Astrocyte of the cerebellum (primary cell): Measurements from ENCODE around the gene MED26.

ENCODE experiments used
- DNase-seq: peaks from one replicate; pipeline ENCODE4 v3.0.0-alpha.2; 2011; ENCODE audit warnings: low read depth
- H3K4me3 ChIP-seq: 2 replicates; pipeline ENCODE4 v1.5.1; 2011; ENCODE audit warnings: mild to moderate bottlenecking, low read depth, low read length, moderate library complexity
- in situ Hi-C: cut with HindIII; loops from 2 replicates; pipeline ENCODE4 v1.10.0; 2017; ENCODE audit warnings: low sequenced_read_pairs
- TF ChIP-seq, protein P1 (sequence below): IDR thresholded peaks from 2 replicates; pipeline ENCODE4 v1.5.1; 2012; ENCODE audit warnings: low read length, low read depth, moderate library complexity, mild to moderate bottlenecking; ENCODE audit errors: missing control alignments

Gene MED26

DNA sequence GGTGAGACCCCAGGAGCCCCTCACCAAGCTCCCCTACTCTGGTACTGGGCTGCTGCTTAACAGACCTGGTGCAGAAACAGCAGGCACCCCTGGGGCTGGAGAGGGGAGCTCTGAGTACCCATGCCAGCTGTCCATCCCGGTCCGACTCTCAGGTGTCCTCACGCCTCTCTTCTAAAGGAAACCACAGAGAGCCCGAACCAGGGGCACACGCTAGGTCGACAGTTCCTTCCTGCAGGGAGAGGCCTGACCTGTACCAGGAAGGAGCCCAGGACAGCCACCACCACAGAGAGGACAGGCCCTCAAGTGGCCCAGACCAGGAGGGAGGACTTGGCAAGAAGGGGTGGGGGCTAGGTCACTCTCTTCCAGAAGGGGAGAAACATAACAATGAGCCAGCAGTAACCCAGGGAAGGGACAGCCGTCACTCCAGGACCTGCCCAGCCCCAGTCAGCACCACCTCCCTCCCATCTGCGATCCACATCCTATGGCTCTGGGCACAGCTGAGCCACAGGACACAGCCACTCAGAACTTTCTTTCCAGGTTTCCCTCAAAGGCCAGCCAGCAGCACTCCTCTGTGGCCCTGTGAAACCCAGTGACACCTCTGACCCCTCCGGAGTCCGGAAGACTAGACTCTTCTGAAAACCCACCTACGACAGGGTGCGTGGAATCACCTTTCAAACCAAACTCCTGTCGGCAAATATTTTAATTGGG, 42.8 kb downstream of the MED26 start:
- DNase-seq, result no peak
- H3K4me3 ChIP-seq, result no peak overlapping the region
- TF ChIP-seq, protein P1, sequence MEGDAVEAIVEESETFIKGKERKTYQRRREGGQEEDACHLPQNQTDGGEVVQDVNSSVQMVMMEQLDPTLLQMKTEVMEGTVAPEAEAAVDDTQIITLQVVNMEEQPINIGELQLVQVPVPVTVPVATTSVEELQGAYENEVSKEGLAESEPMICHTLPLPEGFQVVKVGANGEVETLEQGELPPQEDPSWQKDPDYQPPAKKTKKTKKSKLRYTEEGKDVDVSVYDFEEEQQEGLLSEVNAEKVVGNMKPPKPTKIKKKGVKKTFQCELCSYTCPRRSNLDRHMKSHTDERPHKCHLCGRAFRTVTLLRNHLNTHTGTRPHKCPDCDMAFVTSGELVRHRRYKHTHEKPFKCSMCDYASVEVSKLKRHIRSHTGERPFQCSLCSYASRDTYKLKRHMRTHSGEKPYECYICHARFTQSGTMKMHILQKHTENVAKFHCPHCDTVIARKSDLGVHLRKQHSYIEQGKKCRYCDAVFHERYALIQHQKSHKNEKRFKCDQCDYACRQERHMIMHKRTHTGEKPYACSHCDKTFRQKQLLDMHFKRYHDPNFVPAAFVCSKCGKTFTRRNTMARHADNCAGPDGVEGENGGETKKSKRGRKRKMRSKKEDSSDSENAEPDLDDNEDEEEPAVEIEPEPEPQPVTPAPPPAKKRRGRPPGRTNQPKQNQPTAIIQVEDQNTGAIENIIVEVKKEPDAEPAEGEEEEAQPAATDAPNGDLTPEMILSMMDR, result no peak
- in situ Hi-C loops, result no loop called here

DNA sequence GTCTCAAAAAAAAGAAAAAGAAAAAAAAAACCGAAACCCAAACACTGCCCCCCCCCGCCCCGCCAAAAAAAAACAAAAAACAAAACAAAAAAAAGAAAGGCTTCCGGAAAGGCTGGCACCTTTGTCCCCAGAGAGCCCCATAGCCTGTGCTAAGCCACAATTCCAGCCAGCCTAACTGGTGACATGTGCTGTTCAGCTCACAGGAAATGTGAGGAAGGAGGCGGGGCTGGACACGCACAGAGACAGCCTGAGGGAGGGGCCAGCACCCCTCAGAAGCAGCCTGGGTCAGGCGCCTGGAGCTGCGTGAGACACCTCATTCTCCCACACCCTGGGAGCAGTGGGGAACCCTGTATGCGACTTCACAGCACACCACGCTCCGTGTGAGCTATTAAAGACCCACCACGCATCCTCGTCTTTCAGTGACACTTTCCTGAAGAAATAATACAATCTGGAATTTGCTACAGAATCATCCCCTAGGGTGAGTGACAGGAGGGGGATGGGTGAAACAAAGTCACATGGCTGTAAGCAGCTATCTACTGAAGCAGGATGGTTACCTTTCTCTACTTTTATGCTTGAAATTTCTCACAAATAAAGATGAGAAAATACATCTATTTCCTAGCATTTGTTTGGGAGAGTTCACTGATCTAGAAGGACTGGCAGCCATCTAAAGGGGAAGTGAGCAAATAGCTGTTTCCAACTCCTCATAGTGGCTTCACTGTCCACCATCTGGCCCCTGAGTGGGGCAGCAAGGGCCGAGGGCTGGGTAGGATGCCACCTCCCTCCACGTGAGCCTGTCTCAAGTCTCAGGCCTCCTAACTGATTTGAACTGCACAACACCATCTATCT, 43.5 kb downstream of the MED26 start:
- no peak for DNase-seq
- peak overlapping the region; percentile 10 for H3K4me3 ChIP-seq
- TF ChIP-seq, protein P1, result no peak
- in situ Hi-C loops, result no loop called here

DNA sequence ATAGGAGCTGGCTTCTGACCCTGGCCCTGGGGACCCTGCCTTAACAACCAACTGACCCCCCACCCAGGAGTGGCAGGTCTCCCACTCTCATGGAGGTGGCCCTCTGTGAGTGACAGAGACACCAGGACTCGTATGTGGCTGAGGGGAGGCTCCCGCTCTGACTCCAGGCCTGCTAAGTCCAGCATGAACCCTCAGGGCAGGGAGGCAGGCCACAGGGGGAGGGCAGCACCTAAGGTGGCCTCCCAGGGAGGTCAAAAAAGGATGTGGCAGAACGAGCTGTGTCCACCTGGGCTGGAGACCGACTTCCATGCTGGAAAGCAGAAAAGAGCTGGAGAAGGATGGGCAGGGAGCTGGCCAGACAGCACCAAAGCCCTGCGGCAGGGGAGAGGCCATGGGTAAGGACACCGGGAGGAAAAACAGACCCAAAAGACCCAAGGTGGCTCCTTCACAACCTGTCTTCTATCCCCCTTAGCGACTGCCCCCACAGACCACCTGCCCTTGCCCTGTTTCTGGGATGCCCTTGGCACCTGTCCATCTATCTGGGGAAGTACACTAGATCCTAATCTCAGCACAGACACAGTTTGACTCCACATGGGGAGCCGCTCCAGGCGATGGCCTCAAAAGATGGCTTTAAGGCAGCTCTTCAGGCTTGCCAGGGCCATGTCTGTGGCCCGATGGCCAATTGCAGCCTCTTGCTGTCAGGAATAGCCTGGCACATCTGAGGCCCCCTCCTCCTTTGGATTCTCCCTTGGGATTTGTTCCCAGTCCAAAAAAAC, 45.3 kb downstream of the MED26 start:
- in situ Hi-C loops, result no loop called here
- TF ChIP-seq, protein P1, result no peak
- H3K4me3 ChIP-seq, result no peak overlapping the region
- DNase-seq, result no peak

DNA sequence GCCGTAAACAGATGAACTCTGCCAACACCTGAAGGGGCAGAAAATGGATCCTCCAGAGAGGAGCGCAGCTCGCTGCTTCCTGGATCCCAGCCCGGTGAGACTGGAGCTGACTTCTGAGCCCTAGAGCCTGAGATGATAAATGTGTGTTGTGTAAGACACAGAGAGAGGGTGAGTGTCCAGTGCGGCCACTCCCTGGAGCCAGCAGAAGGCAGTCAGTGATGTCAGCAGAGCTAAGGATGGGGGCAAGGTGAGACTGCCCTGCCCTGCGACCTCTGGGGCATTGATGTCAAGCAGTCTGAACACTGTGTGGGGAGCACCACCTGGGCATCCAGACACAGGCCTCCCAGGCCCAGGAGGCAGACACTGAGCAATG, 46.0 kb downstream of the MED26 start:
- no peak overlapping the region for H3K4me3 ChIP-seq
- in situ Hi-C loops, result no loop called here
- TF ChIP-seq, protein P1, result no peak
- no peak for DNase-seq

DNA sequence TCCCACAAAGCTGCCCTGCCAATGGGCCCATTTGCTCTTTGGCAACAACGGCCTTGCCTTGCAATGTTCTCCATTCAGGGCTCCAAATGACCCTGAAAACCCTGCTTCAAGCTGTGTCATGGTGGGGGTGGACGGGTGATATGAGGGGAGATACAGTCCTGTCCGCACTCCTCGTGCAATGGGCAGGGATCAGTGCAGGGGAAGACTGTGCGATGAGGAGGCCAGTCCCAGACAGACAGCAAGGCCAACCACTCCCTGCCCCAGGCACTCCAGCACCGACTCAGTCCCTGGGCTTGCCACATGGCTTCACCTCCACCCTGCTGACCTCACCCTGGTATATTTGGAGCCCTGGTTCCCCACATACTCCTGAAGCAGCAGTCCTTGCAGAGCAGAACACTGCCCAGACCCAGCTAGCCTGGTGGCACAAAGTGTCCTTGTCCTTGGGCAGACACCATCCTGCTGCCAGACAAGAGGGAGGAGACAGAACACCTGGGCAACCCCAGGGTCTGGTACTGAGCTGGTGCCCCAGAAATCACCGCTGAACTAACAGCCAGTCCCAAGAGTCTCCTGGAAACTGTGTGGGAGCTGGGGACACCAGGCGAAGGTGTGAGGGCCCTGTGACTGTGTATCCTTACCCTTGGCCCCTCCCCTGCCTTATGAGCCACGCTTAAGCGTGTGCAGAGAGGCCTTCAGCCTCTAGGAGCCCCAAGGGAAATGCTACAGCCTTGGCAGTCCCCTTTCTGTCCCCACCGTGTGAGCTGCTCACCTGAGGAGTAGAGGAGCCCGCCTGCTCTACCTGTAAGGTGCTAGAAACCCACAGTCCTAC, 46.6 kb downstream of the MED26 start:
- in situ Hi-C loops, result no loop called here
- TF ChIP-seq, protein P1, result no peak
- H3K4me3 ChIP-seq, result no peak overlapping the region
- DNase-seq, result no peak

DNA sequence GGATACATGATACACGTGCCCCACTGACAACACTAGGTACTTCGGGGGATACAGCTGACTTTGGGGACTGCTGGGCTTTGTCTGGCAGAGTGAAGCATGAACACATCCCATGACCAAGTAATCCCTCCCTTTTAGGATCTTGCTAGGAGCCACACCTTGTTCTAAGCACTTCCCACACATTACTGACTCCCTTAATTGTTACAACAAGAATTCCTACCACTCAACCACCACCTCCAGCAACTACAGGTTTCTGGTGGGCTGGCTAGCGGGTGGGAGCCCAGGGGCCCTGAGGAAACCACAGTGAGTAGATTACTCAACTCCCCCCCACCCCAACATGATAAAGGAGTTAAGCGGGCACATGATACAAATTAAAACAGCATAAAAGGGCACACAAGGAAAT, 48.6 kb downstream of the MED26 start:
- H3K4me3 ChIP-seq, result no peak overlapping the region
- in situ Hi-C loops, result no loop called here
- TF ChIP-seq, protein P1, result no peak
- DNase-seq, result no peak
